Suprapubic skin (tissue), 4 donors: ENCODE measurements around the gene SLC13A5. TPM values are rescaled to one million over a fixed set of nuclear protein-coding genes. Genes with fewer than 3 reads are reported as not detected.
"Not testable (repeated sequence)": the region's sequence is repeated elsewhere in the genome, so short reads cannot be mapped to it uniquely, and the experiment has no call there.

ENCODE experiments used
- DNase-seq, 2 donors: peaks; one replicate each; pipeline ENCODE4 v3.0.0-alpha.2; 2019; ENCODE audit warnings: low spot score in 2 of 2
- H3K27ac ChIP-seq: fragments of 200-600 bp; sonication (generic); one replicate; pipeline ENCODE4 v1.5.1; 2019
- H3K27me3 ChIP-seq: fragments of 200-600 bp; sonication (generic); one replicate; pipeline ENCODE4 v1.5.1; 2019
- H3K36me3 ChIP-seq: fragments of 200-600 bp; sonication (generic); one replicate; pipeline ENCODE4 v1.5.1; 2019
- H3K4me1 ChIP-seq: fragments of 200-600 bp; sonication (generic); one replicate; pipeline ENCODE4 v1.5.1; 2019
- H3K4me3 ChIP-seq: fragments of 200-600 bp; sonication (generic); one replicate; pipeline ENCODE4 v1.5.1; 2019; ENCODE audit warnings: mild to moderate bottlenecking
- H3K9me3 ChIP-seq: fragments of 200-600 bp; sonication (generic); one replicate; pipeline ENCODE4 v1.5.1; 2019
- CTCF ChIP-seq, 2 donors: fragments of 200-600 bp in 1 of 2; fragments of 450-650 bp in 1 of 2; sonication (generic) in 1 of 2; IDR thresholded peaks; one replicate each; pipeline ENCODE4 v1.5.1; 2016 to 2019; ENCODE audit warnings: antibody characterized with exemption in 2 of 2, mild to moderate bottlenecking in 1 of 2, moderate library complexity in 1 of 2
- EP300 ChIP-seq: sonication (generic); formaldehyde crosslinking; IDR thresholded peaks from one replicate; pipeline ENCODE4 v1.6.1; 2017; ENCODE audit warnings: antibody characterized with exemption
- POLR2A ChIP-seq, 2 donors: fragments of 450-650 bp; IDR thresholded peaks; one replicate each; pipeline ENCODE4 v1.6.1; 2017; ENCODE audit warnings: antibody characterized with exemption in 2 of 2, mild to moderate bottlenecking in 2 of 2, moderate library complexity in 2 of 2
- POLR2AphosphoS5 ChIP-seq, 3 donors: sonication (generic); formaldehyde crosslinking; IDR thresholded peaks; one replicate each; pipeline ENCODE4 v1.6.1; 2017; ENCODE audit warnings: antibody characterized with exemption in 3 of 3
- WGBS: methylation state at CpG from one replicate; pipeline ENCODE4 v1.1.5; 2018; 5-methylcytosine and 5-hydroxymethylcytosine counted together
- total RNA-seq, 4 donors: library from RNA; depleted of rRNA; stranded (reverse); fragments of >200 nt; gene quantifications; one replicate each; pipeline ENCODE4 v1.1.0, GENCODE V29; 2016

Gene SLC13A5
- total RNA-seq, 4 donors from 2014 or later = 0.72 TPM; not detected in 3

DNA sequence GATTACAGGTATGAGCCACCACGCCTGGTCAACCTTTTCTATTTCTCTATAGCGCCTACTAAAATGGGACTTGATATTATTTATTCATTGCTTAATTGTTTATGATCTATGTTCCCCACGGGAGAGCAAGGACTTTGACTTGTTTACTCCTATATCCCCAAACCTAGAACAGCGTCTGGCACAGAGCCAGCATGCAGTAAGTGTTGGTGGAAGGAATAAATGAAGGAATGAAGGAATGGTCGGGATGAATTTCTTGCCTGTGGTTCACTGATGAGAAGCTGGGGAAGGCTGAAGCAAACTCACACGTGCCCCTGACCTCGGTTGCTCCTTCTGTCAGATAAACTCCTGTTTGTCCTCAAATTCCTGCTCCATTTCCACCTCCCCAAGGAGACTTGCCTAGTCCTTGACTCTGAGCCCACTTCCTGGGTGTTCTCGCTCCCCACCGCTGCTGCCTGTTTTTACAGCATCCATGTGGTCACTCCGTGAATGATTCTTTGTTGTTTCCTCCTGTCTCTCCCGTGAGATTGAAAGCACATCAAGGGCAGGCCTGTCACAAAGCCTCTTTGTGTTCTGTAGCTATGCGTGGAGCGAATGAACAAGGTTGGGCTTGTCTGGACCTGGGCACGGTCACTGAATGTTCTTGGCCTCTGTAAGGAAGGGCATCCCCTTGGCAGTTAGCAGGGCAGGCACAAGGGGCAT is 44.3 kb downstream of the SLC13A5 start:
- no peak overlapping the region for H3K27ac ChIP-seq

DNA sequence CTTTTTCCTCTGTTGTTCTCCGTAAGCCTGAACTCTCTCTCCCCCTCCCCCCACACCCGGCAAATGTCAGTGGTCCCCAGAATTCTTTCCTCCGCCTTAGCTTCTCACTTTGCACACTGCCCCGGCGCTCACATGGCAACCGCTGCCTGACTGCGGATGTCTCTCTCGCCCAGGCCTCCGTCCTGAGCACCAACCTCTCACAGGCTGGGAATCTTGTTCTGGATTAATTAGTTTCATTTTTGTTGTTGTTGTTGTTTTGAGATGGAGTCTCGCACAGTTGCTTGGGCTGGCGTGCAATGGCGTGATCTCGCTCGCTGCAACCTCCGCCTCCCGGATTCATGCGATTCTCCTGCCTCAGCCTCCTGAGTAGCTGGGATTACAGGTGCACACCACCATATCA is 45.0 kb downstream of the SLC13A5 start:
- Histone ChIP-seq H3K27ac (no peak overlapping the region), H3K27me3 (peaks cover 11% of the 10 kb centered on the region), H3K4me3 (no peak overlapping the region), H3K9me3 (no peaks in the 10 kb centered on the region), H3K36me3 (no peaks in the 10 kb centered on the region), H3K4me1 (peaks cover 6% of the 10 kb centered on the region)
- DNase-seq = peak in 1 of 2 donors; percentile 34
- WGBS = 84% methylated on average over 17 of the region's 17 CpGs
- TF ChIP-seq POLR2A (IDR thresholded peaks at IDR 0.05) = no peak
- no peak for TF ChIP-seq POLR2AphosphoS5 (IDR thresholded peaks at IDR 0.05)

More for the DNA sequence above, 44.3 kb downstream of the SLC13A5 start:
- no peaks in the 10 kb centered on the region for H3K9me3 ChIP-seq
- TF ChIP-seq POLR2A (IDR thresholded peaks at IDR 0.05) (no peak), POLR2AphosphoS5 (IDR thresholded peaks at IDR 0.05) (no peak), EP300 (no peak), CTCF (IDR thresholded peaks at IDR 0.05) (no peak)
- 71% methylated on average over 14 of the region's 14 CpGs for WGBS
- DNase-seq = peak; percentile 36 to 69
- peaks cover 11% of the 10 kb centered on the region for H3K27me3 ChIP-seq
- no peak overlapping the region for H3K4me3 ChIP-seq
- H3K4me1 ChIP-seq = peaks cover 6% of the 10 kb centered on the region
- H3K36me3 ChIP-seq = no peaks in the 10 kb centered on the region

DNA sequence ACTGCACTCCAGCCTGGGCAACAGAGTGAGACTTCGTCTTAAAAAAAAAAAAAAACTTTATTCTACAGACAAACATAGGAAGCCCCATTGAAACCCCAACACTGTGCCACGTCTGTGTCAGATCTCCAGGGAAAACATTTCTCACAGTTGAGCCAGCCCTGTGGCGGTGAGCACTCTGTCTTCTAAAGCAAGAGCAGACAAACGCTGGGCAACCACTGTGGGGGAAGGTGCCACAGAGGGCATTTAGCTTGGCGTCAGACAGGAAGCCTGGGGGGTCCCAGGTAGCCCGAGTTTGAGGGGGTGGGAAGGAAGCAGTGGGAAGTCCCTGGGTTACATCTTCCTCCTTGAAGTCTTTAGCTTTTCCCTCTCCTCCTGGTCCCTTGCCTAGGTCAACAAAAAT is 45.7 kb downstream of the SLC13A5 start:
- Histone ChIP-seq H3K4me1 (peaks cover 6% of the 10 kb centered on the region), H3K27ac (no peak overlapping the region), H3K9me3 (no peaks in the 10 kb centered on the region), H3K4me3 (no peak overlapping the region), H3K36me3 (no peaks in the 10 kb centered on the region), H3K27me3 (peaks cover 11% of the 10 kb centered on the region)
- TF ChIP-seq EP300 (no peak), POLR2AphosphoS5 (IDR thresholded peaks at IDR 0.05) (no peak), POLR2A (IDR thresholded peaks at IDR 0.05) (no peak), CTCF (IDR thresholded peaks at IDR 0.05) (no peak)
- 63% methylated on average over 6 of the region's 6 CpGs for WGBS
- DNase-seq = peak in 1 of 2 donors; percentile 60

DNA sequence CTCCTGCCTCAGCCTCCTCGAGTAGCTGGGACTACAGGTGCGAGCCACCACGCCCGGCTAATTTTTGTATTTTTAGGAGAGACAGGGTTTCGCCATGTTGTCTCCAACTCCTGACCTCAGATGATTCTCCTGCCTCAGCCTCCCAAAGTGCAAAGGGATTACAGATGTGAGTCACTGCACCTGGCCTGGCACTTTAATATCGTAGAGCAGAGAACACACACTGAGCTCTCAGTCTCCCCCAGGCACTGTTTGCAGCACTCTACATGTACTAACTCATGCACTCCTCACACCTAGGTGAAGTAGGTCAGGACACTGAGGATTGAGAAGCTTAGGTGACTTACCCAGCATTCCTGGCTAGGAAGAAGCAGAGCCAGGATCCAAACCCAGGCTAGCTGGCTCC is 46.6 kb downstream of the SLC13A5 start:
- Histone ChIP-seq H3K4me3 (no peak overlapping the region), H3K36me3 (no peaks in the 10 kb centered on the region), H3K9me3 (no peaks in the 10 kb centered on the region), H3K27ac (peak overlapping the region; percentile 43), H3K4me1 (peaks cover 6% of the 10 kb centered on the region), H3K27me3 (peaks cover 11% of the 10 kb centered on the region)
- DNase-seq = peak in 1 of 2 donors; percentile 54
- TF ChIP-seq POLR2AphosphoS5 (IDR thresholded peaks at IDR 0.05) (no peak), EP300 (no peak), POLR2A (IDR thresholded peaks at IDR 0.05) (no peak), CTCF (IDR thresholded peaks at IDR 0.05) (no peak)
- 70% methylated on average over 6 of the region's 6 CpGs for WGBS

GRCh38 chr17:6666077-6666521 is 47.1 kb downstream of the SLC13A5 start:
- Histone ChIP-seq H3K9me3 (no peaks in the 10 kb centered on the region), H3K27ac (peak overlapping the region; percentile 7), H3K36me3 (no peaks in the 10 kb centered on the region), H3K4me1 (peaks cover 6% of the 10 kb centered on the region), H3K4me3 (no peak overlapping the region), H3K27me3 (peaks cover 11% of the 10 kb centered on the region)
- TF ChIP-seq CTCF (IDR thresholded peaks at IDR 0.05) = peak; percentile 68 to 83
- no peak for TF ChIP-seq POLR2A (IDR thresholded peaks at IDR 0.05)
- peak in 1 of 2 donors; percentile 74 for DNase-seq
- WGBS = 14% methylated on average over 9 of the region's 9 CpGs

DNA sequence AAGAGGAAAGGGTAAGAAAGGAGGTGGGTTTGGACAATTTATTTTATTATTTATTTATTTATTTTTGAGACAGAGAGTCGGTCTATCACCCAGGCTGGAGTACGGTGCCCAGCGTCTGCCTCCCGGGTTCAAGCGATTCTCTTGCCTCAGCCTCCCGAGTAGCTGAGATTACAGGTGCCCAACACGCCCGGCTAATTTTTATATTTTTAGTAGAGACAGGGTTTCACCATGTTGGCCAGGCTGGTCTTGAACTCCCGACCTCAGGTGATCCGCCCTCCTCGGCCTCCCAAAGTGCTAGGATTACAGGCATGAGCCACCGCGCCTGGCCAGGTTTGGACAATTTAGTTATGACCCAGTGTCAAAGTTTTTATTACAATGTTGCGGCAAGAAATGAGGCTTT is 50.0 kb downstream of the SLC13A5 start:
- not testable (repeated sequence) for H3K9me3 ChIP-seq, H3K27ac ChIP-seq, H3K36me3 ChIP-seq, H3K4me1 ChIP-seq, H3K4me3 ChIP-seq
- peak in 1 of 2 donors; percentile 40 for DNase-seq
- H3K27me3 ChIP-seq = peaks cover 12% of the 10 kb centered on the region
- WGBS = 93% methylated on average over 14 of the region's 14 CpGs
